ENCODE data around the gene APBB2.
"Not testable (repeated sequence)": the region's sequence is repeated elsewhere in the genome, so short reads cannot be mapped to it uniquely, and the experiment has no call there.

Gene APBB2

DNA sequence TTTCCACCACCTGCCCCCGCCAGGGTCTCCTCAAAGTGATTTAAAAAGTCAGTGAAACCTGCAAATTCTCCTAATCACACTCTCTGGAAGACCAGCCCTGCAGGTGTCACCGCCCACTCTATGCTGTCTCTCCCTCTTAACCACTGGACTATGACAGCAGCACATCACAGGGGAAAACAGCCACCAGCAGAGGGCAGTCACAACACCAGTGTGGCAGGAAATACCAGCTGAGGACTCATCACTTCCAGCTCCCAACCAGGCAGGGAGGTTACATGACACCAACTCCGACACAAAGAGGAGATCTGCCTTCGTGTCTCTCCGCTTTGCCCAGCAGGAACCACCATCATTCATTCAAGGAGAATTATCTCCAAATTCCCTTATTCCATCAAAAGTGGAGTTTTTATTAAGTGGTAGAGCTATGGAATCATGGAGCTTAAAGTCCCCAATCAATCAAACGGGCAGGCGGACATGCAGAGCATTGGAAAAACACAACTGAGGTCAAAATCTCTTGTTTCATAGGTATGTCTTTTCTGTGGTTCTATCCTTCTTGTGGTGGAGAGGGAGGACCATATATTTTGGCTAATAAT lies 373.3 kb downstream of the APBB2 start:
- peak; percentile 47 for DNase-seq

DNA sequence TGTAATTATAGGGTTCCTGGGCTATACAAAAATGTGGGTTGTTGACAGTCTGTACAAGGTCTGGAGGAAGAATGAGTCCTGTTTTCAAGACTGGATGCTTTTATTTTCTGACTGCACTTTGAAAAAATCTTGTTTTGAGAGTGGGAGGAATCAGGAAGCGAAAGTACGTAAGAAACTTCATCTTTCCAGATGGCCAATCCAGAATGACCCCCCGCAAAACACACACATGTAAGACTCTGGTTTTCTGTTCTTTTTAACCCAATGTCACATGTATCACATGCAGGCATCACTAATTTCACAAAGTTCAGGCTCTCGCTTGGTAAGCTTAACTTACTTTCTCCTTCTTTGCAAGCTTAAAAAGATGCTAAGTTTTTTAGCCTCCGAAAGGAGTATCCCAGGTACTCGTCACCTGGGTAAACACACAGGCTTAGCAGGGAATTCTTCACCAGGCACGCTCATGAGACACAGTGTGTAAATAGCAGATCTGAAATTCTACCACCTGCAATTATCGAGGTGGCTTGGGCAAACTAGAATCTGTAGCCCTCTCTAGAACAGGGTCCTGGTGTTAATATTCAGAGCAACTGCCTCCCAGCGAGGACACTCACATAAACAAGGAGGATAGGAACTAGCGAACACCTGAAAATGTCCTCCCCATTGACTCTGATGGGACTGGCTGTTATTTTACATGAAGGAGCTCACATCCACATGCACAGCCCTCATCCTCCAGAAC lies 373.9 kb downstream of the APBB2 start:
- DNase-seq = no peak

DNA sequence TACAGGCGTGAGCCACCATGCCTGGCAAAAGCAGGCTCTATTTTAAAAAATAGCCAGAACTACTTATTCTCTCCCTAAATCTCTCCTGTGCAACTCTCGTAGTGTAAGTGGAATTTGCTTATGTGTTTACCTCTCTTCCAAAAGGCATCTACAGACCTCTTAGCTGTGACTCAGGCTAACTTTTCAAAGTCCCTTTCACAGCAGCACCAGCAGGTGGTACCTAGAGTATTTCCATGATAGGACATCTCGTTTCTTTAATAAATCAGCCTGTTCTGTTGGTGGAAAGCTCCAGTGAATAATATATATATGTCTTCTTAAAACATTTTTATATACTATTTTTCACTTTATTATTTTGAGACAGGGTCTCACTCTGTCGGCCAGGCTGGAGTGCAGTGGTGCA lies 375.6 kb downstream of the APBB2 start:
- DNase-seq = no peak

DNA sequence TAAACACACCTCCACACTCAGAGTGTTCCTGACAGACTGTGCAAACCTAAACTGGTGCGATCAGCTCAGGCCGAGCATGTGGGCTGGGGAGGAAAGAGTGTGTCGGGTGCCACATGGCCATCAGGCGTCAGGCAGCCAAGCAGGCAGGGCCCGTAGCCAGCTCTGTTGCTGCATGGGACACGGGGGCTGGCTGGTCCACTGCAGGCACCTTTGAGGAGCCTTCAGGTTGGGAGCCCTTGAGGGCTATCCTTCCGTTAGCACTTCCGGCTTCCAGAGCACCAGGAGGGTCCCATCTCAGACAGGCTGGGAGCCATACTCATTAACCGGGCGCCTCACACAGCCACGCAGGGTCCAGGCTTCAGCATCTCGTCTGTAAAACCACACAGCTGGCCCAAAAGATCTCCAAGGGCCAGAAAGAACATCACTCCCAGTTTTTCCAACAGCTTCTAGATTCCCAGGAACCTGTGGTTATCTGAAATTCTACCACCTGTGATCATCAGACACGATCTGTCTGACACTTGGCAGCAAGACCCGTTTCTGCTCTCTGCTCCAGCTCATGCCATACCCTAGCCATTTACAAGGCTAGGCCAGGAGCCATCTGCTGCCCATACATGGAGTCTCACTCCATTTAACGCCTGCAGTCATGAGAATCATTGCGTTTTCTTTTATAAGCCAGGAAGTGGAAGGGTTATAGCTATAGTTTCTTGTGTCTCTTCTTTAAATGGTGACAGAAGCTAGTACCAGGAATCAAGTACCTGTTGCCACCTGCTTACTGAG lies 377.1 kb downstream of the APBB2 start:
- no peak for DNase-seq

DNA sequence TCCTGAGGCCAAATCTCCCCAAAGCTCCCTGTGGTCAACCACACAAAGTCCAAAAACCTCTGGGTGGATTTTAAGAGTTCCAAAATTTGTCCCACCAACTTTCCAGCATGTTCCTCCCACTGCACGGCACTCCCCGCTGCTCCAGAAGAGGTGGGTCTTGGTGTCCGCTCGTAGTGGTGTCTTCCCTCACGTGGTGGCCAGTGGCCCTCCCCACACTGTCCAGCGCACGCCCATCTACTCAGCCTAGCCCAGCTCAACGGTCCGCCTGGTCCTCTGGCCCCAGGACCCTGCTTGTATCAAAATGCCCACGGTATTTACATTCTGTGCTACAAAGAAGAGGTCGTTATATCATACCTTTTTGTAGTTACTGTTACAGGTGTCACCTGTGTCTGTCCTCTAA lies 381.1 kb downstream of the APBB2 start:
- no peak for DNase-seq

DNA sequence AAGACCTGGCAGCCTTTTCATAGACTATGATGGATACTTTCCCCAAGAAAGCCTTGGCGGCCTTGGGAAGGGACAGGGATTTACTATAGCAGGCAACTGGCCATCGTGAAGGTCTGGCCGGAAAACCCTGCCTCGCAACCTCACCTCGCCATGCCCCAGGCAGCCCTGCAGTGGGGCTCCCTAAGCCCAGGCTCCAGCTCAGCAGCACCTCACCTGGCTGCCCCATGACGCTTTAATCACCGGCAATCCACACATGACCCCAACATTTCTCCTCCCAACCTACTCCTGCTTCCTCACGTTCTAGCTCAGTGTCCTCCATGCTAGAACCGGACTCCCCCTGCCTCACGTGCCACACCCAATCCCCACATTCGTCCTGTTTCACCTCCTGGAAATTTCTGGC lies 382.2 kb downstream of the APBB2 start:
- DNase-seq = no peak

DNA sequence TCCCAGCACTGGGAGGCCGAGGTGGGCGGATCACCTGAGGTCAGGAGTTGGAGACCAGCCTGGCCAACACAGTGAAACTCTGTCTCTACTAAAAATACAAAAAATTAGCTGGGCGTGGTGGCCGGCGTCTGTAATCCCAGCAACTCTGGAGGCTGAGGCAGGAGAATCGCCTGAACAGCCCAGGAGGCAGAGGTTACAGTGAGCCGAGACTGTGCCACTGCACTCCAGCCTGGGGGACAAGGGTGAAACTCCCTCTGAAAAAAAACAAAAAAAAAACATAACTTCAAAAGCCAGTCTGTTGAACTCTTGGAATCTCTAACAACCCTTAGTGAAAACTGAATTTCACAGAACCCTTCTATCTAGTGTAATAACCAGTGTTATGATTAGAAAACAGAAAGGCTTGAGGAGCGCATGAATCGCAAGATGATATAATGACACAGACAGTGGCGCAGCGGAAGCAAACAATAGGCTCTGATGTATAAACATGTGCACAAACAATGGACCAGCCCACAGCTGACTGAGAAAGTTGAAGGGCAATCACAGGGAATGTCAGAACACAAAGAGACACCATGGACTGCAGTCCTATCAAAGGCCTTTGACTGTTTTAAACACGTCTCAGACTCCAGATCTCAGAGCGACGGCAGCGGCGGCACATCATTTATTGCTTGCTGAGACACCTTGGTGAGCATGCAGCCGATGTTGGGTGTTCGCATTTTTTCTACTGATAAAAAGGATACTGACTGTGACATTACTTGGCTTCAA lies 383.0 kb downstream of the APBB2 start:
- DNase-seq = no peak

DNA sequence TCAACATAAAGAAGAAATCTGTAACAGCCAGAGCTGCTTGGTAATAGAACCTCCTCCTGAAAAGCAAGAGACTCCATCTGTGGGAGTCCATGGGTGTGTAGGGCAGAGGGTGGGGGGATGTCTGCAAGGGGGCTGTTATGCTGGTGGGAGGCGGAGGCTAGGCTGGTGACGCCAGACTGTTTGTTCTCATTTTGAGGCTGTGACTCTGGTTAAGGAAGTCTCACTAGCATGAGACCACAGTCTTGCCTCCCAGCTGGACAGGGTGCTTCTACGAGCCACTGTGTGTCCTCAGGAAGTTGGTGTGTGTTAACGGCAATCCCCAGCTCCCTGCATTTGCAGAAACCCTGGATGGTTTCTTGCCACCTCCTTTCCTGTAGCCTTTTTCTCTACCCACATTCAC lies 384.8 kb downstream of the APBB2 start:
- no peak for DNase-seq

DNA sequence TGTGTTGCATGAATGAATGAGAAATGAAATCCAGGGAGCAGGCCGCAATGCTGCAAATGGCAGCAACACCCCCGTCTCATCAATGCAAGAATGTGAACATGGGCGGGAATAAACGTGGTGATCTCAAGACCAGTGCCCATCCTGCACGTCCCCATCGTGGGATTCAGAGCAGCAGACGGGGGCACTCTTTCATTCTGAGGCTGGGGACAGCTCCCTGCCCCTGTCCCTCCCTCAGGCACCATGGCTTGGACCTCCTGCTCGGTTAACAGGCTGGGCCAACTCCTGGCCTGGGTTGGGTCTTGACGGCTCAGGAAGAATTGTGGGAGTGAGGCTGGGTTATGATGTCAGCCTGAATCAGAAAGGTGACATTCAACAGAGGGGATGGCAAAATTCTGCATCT lies 385.7 kb downstream of the APBB2 start:
- no peak for DNase-seq

DNA sequence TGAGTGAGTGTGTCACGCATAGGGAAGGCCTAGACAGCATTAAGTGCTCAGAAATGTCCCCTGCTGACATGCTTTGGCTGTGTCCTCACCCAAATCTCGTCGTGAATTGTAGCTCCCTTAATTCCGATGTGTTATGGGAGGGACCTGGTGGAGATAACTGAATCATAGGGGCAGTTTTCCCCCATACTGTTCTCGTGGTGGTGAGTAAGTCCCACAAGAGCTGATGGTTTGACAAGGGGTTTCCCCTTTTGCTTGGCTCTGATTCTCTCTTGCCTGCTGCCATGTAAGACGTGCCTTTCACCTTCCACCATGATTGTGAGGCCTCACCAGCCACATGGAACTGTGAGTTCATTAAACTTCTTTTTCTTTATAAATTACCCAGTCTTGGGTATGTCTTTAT lies 386.6 kb downstream of the APBB2 start:
- no peak for DNase-seq

DNA sequence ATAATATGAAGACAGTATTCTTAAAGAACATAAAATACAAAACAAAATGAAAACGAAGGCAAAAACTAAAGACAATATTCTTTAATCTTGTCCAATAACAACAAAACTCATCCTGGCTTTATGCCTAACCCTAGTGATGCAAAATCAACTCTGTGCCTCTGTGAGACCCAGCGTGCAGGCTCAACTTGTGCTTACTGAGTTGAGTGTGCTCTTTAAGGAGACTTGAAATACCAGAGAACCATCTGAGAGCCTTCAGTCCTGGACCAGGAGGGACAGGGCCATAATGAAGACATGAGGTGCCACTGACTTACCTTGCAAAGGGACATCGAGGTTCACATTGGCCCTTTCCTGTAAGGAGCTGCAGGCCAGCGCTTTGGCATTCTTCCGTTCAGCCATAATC lies 387.5 kb downstream of the APBB2 start:
- no peak for DNase-seq

DNA sequence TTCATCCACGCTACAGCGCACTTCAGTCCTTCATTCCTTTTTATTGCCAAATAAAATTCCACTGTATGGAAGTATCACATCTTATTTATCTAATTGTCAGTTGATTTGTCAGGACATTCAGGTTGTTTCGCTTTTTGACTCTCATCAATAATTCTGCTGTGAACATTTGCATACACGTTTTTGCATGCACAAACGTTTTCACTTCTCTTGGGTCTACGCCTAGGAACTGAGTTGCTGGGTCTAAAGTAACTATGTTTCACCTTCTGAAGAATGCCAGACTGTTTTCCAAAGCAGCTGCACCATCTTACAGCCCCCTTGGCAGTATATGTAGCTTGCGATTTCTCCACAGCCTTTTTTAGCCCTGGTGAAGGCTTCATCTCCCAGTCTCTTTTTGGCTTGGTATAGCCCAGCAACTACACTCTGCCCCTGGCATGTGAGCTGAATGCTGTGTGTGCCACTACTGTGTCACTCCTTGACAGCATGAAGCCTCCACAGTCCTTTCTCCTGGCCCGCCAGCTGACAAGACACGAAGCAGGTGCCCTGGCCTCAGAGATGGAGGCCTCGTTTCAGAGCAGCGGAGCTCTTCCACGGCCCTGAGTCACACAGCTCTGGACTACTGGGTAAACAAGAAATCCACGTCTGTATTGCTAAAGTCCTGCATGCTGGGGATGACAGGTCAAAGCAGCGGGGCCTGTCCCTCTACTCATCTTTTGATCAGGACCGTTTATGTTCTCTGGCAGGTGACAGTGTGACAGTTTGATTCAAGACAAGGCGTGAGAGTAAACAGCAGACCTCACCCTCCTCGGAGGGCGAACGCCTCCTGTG lies 389.1 kb downstream of the APBB2 start:
- no peak for DNase-seq

DNA sequence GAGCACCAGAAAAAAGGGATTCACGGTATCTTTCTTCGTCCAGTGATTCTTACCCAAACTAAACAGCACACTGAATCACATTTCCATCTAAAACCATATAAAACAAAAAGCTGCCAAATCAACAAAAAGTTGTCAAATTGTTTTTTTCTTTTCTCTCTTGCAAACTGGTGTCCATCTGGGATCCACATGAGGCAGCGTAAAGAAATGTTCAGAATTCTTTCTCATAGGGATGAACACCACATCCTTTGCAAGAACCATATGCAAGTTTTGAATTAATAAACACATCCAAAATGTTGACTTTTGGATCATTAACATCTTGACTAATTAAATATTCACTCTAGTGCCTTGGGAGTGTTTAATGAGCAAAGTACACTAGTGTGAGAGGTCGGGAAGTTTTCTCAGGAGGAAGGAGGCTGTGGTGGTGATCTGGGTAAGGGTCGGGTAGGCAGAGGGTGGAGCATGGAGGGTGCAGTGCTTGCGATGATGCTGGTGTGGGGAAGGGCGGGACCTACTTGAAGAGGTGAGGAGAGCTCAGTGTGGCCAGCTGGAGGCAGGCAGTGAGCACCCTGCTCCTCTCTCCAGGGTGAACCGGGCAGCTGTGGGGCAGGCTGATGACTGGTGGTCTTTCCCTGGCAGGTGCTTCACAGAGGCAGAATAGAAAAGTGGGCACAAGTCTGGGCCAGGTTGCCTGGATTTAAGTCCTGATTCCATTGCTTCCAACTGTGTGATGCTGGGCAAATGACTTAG lies 391.7 kb downstream of the APBB2 start:
- DNase-seq = no peak

DNA sequence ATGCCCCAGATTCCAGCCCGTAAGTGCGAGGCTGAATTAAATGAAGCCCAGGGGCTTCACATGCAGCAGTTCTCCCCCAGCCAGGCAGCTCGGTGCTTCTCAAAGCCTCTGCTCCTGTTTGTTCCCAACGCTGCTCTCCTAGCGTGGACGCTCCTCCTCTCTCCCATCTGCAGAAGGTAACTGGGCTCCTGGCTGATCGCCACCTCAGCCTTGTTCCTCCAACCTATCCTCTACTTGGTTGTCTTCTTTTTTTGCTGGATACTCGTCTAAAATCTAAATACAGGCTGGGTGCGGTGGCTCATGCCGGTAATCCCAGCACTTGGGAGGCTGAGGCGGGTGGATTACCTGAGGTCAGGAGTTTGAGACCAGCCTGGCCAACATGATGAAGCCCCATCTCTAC lies 394.2 kb downstream of the APBB2 start:
- no peak for DNase-seq

DNA sequence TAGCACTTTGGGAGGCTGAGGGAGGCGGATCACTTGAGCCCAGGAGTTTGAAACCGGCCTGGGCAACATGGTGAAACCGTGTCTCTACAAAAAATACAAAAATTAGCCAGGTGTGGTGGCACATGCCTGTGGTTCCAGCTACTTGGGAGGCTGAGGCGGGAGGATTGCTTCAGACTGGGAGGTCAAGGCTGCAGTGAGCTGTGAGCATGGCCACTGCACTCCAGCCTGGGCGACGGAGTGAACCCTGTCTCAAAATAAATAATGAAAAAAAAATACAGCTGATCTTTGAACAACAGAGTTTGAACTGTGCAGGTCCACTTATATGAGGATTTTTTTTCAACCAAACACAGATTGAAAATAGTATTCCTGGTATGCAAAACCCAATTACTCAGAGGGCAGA lies 397.2 kb downstream of the APBB2 start:
- DNase-seq = not testable (repeated sequence)

DNA sequence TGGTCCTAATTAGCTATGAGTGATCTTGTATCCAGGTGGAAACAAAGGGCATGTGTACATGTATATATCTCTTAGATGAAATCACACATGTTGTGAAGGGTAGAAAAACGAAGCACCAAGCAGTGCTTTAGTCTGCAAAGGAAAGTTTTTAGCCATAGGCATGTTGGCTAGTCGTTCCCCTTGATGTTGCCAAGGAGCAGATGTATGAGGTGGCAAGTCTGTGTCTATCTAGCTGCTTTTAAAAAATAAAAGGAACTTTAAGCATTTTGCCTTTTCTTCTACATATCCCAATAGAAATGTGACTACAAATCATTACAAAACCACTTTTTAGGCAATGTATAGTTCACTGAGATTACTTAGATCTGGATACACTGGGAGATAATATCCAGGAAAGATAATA lies 401.5 kb downstream of the APBB2 start:
- no peak for DNase-seq

DNA sequence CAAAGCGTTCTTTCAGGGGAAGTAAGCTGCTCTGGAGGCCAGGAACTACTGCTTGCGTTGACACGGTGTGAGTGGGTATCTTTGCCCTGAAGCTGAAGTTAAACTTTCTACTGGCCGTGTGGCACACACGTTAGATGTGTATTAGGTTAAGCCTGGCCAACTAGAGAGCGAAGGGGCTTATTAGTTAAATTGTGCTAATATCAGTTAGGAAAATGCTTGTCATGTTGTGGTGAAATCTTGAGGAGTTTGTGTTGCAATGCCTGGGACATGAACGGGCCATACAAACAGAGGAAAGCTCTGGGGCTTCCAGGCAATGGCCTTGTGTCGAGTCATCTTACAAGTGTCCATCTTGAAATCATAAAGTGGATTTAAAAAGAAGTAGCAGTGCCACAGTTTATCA lies 402.0 kb downstream of the APBB2 start:
- DNase-seq = no peak

DNA sequence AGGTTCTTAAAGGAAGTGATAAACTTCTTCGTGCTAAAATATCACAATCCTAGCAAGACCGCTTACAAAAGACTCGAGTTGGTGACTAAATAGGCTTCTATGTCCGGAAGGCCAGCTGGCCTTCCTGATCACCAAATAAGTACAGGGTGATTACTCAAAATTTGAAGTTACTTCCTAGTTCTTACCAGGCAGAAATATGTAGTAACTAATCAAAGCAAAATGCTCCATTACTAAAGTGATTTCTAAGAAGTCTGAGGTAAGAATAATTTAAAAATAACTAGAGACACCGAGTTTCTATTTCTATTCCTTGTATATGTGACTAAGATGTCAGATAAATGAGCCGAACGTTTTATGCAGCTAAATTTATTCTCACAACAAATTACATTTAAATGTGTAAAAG lies 402.4 kb downstream of the APBB2 start:
- no peak for DNase-seq

DNA sequence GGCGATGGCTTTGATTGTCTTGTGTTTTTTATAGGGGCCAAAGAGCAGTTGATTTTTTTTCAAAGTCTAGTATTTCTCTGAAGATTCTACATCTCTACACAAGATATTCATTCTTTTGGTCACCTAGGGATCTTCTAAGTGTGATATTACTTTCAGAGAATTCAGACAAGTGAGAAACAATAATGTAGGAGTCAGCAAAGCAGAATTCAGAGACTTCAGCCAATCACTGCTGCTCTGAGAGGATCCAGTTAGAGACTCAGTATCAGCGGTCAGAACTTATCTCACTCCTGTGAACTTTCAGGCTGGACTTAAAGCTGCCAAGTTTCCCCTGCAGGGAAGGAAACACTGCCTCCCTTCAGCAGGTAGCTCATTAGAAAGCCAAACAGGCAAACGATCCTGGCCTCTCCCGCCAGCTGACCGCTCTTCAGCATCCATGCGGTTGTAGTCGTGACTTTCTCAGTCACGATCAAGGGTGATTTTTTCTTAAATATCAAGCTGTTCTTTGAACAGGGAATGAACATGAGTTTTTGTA lies 405.4 kb downstream of the APBB2 start:
- no peak for DNase-seq

DNA sequence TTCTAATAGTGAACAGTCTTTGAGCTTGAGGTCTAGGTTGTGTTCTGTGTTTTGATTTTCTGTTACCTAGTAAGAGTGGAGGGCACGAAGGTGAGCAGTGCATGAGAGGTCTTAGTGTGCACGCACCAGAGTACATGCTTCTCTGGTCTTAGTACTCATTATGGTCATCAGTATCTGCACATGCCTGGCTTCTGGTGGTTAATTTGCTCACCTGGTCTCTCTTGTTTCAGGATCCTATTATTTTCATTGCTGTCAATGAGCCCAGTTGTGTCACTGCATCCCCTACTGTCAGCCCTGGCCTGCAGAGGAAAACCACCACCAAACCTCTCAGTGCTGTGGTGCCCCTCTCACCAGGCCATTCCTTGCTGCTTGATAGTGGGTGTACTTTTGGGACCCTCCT lies 409.7 kb downstream of the APBB2 start:
- DNase-seq = no peak

DNA sequence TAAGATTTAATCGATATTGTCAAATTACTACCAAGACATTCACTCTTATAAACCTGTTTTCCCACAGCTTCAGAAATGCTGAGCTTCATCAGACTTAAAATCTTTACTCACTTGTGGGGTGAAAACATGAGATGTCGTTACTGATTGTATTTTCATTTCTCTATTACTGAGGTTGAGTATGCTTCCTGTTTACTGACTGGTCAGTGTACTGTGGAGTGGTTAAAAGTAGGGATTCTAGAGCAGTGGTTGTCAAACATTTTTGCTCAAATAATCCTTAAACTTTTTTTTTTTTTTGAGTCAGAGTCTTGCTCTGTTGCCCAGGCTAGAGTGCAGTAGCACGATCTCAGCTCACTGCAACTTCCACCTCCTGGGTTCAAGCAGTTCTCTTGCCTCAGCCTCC lies 414.3 kb downstream of the APBB2 start:
- no peak for DNase-seq

DNA sequence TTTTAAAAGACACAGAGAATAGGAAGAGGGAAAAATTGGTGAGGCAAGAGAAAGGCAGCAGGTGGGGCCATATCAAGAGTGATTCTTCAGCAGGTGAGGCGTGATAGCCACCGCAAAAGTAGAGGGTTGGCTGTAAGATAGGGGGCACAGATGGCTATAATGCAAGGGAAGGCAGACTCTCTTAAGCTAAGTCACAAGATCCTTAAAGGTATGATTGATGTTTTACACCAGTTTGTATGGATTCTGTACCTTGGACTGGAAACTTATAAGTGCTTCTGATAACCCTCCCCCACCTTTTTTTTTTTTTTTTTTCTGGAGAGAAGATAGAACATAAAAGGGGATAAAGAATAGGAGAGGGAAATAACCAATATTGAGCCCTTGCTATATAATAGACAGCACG lies 424.6 kb downstream of the APBB2 start:
- DNase-seq = no peak
